ENCODE measurements around the gene HOXC12.

HOXC12 gene

DNA sequence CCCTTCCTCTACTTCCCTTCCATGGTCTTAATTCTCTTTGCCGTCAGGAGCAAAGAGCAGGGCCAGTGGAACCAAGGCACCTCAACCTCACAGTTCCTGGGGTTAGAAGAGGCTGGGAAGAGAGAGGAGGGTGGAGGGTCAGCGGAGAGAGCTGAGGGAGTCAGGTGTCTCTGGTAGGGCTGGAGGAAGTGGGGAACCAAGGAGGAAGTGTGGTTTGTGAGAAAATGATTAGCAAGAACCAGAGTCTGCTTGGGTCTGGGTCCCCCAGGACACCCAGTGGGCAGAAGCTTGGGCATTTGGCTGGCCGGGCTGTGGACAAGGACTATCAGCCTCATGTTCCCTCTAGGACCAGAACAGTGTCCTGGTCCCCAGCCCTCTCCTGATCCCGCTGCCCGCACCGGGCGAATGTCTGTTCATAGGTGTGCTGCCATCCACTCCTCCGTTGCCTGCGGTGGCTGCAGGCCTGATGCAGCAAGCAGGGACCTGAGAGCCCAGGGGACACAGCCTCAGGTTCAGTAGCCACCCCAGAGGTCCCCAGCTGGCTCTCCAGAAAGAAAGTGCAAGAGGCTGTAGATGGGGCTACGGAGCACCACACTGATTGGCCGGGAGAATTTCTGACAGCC, 2.3 kb downstream of the HOXC12 start:
- no peak for DNase-seq (ENCODE audit: low read depth)

GRCh38 chr12:53958128-53958527, 3.4 kb downstream of the HOXC12 start:
- no peak for DNase-seq (ENCODE audit: low read depth)

DNA sequence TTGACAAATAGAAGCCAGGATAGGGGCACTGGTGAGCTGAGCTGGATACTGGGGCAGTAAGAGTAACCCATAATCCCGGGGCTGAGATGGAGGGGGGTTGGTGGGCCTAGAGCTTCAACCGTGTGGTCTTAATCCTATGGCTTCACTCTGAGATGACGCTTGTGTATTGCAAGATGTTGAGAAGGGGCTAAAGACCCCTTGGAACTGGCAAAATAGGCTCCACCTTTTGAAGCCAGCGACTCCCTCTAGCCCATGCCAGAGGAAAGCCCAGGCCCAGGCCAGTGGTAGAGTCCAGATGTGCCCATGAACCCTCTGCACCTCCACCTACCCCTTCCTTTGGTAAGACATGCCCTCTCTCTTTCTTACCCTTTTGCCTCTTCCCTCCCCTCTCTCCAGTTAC, 4.6 kb downstream of the HOXC12 start:
- no peak for DNase-seq (ENCODE audit: low read depth)

DNA sequence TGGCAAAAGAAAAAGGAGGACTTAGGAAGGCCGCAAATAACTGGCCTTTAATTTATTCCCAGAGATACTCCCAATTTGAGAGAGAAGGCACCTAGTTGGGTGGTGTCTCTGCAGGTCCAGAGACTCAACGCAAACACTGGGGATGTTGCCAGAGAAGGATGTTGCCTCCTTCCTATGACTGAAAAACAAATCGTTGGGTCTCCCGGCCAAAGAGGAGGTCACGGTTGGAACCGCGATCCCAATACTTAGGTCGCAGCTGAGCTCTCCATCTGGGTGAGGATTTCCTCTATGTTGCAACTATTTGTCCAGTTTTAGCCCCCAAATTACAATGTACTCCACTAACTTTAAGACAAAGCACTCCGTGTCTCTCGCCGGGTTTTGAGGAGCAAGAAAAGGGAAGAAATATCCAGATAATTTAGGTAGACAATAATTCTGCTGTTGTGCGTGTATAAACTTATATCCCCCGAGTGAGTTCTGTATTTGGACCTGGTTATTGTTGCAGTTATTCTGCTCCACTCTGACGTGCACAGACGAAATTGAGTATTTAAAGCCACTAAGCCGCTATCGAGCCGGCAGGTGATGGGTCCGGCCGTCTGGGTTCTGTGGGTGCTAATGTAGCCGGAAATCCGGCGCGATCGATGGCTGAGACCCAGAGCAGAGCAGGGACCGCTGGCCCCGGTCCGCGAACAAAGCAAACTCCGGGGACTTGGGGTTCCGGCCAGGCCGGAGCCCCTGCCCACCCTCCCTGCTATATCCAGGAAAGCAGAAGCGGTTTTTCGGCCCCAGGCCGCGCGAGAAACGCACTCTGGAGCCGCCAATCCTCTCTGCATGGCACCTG, 5.7 kb downstream of the HOXC12 start:
- DNase-seq (ENCODE audit: low read depth) = no peak

DNA sequence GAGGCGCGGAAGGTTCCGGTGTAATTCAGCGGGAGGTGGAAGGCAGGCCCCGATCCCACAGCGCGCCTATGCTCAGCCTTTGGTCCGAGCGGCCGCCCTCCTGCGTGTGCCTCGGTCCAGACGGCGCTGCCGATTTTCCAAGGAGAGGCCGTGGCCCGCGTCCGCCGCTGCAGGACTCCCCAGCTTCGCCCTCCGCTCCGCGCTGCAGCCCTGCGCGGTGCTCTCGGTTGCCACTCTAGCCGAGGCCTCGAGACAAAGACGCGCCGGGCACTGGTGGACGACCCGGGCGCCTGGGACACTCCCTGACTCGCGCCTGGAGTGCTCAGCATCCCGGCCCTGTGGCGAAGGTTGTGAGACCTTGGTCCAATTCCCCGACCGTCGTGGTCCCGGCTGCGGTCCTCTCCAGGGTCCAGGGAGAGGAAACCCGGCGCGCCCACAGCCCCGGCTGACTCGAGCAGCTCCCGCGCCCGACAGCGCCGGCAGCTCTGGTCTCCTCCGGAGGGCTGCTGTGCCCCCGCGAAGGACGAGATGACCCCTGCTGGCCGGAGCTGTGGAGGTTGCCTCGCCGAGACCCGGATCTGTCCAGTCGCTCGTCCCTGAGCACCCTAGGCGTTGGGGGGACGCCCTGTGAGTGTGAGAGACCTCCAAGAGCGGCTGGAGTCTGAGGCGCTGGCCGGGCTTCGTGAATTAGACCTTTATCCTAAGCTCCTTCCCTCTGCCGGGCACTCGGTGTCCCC, 6.5 kb downstream of the HOXC12 start:
- DNase-seq (ENCODE audit: low read depth) = no peak

DNA sequence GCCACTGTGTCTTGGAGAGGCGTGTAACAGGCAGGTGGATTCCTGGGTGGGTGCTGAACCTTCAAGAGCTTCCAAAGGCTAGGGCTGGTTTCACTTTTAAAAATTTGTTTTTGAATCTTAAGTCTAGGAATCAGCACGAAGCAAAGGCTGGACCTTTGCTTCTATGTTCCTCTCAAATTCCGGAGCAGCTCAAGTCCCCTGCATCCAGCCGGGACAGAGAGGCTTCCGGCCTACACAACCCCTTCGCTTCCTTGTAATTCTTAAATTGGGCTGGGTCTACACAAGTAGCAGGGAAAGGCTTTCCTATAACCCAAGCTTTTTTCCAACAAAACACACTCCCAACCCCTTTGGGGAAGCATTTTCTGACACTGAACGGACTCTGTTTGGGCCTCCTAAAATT, 8.3 kb downstream of the HOXC12 start:
- no peak for DNase-seq (ENCODE audit: low read depth)

DNA sequence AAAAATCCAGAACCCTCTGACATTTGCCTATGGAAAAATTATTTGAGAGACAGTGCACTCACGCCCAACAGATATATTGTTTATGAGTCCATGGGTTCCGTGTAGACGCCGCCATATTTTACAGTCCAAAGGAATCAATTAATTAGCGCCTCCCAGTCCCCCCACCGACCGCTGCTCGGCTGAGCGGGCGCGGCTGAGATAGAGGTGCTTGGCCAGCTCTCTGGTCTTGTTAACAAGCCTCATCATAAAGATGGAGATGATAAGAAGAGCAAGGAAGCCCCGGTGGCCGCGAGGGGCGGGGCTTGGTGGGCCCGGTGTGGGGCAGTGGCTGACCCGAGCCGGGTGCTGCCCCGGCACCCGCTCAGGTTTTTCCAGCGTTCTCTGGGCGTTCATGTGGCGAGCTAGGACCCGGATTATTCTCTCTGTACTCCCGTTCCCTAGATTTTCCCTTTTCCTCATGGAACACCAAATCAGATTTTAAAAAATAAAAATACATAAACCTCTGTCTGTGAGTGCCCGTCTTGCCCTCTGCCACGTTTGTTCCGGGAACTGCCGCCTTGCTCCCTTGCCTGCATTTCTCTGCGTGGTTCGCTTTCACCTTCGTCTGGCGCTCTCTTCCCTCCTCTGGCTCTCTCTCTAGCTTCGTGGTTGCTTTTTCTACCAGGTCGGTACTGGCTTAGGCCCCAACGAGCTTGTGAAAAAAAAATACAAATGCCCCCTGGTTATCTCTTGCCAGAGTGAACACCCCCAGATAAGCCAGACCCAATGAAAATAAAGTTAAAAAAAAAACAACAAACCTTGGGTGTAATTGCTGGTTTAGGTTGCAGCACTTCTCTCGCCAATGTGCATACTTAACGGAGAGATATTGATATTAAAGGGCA, 9.0 kb downstream of the HOXC12 start:
- no peak for DNase-seq (ENCODE audit: low read depth)

DNA sequence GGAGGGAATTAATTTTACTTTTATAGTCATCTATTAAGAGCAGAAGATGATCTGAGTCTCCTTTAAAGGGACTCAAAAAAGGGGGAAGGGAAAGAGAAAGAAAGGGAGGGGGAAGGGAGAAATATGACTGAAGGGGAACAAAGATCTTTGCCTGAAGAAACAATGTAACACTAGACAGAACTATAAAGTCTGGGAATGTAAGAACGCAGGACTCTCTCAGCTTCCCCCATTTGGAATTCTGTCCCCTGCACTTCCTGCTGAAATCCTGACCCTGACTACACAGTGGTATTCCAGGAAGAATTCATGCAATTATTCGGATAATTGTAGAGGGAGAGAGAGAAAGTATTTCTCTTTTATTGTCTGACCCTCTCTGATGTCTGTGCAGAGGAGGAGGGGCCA, 9.6 kb downstream of the HOXC12 start:
- no peak for DNase-seq (ENCODE audit: low read depth)

DNA sequence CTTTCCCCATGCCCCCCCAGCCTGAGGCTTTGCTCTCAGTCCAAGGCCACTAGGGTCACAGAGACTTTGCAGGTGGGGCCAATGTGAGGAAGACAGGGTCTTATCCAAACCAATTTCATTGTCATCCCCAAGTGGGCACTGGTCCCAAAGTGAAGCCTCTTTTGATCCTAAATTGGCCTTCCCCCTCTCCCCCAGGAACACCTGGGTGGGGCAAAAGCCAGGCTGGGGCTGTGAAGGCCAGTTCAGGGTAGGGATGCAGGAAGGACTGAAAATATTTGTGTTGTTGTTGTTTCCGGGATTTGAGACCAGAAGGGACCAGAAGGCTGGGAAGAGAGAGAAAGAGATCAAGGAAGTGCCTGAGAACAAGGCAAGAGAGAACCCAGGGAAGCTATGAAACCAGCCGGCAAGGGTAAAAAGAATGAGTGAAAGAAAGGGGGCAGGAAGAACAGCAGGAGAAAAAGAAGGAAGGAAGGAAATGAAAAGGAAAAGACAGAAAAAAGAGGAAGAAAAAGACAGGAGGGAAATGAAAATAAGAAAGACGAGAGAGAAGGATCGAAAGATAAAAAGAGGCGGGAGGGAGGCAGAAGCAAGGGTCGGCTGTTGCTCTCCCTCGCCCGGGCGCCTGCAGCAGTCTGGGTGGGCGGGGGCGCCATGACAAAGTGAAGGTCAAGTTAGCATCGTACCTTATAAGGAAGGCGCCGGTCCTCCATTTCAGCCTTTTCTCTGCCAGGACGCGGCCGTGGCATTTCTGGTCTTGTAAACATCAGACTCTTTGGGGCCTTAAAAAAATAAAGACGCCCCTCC, 10.8 kb downstream of the HOXC12 start:
- no peak for DNase-seq (ENCODE audit: low read depth)

DNA sequence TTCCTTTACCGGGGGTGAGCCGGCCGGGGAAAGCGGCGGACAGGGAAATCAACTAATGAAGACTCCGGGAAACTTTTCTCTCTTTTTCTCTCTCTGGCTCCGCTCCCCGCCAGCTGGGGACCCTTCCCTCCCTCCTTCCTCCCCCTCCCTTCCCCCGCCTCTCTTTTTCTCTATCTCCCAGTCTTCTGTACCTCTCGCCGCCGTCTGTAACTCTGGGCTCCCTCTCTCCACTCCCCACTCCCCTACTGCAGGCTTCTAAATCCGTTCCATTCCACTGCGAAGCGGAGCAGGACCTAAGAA, 11.3 kb downstream of the HOXC12 start:
- DNase-seq (ENCODE audit: low read depth) = no peak

GRCh38 chr12:53966385-53967133, 11.9 kb downstream of the HOXC12 start:
- no peak for DNase-seq (ENCODE audit: low read depth)

- DNase-seq (ENCODE audit: low read depth) = no peak
These were observed 12.8 kb downstream of the HOXC12 start for GRCh38 chr12:53967421-53967925.

DNA sequence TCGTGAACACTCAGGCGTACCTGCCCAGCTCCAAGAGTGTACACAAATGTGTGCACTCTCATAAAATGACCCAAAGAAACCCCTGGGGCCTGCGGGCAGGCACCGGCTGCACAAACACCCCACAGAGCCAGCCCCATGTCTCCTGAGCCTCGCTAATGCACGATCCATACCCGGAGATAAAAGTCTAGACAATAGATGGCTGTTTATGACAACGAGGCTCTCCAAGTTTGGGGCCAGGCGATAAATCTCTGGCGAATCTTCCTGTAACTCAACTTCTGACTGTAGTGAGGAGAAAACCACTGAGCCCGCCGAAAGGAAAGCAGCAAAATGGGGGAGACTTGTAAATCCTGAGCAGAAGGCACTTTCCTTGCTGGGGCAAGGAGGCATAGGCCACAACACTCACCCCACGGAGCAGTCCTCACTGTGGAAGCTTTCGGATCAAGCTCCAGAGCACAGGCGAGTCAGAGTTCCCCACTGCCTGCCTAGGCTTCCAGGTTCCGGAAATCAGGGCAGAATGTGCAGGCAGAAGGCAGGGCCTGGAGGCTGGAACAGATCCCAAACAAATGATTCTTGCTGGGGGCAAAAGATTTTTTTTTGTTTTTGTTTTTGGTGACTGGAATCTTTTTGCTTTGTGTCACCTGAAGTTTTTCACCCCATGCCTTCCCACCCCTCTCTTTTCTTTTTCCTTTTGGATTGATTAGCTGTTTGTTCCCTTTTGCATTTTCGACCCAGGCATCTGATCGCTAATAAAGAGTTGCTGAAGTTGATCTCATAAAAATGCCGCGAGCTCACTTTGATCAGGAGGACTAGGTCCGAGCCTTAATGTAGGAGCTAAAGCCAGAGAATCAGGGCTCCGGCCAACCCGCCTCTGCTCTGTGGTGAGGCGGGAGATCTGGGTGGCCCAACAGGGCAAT, 13.8 kb downstream of the HOXC12 start:
- DNase-seq (ENCODE audit: low read depth) = no peak

DNA sequence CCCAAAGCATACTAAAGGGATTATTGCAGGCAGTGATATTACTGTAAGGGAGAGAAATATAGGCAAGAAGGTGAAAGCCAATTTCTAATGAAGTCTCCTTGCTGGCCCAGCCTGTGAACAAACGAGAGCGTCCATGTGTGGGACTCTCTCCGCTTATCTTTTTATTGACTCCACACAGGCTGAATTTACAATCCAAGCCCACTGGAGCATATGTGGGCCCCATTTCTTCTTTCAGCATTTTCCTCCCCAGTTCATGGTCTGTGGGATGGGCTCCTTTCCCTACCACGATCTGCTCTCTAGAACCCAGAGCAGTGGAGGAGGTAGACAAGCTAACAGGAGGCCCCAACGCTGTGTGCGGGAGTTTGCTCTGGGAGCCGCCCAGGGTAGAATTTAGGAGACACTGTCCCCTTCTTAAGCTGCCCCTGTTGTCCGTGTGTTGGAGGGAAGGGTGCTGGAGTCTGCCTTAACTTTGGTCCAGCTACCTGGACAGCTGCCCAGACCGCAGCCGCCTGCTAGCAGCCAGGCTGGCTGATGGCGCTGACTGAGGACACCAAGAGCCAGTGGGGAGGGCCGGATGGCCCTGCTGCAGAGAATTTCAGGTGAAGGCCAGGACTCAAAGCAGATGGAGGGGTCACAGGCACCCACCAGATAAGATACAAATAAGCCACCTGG, 15.0 kb downstream of the HOXC12 start:
- DNase-seq (ENCODE audit: low read depth) = no peak

DNA sequence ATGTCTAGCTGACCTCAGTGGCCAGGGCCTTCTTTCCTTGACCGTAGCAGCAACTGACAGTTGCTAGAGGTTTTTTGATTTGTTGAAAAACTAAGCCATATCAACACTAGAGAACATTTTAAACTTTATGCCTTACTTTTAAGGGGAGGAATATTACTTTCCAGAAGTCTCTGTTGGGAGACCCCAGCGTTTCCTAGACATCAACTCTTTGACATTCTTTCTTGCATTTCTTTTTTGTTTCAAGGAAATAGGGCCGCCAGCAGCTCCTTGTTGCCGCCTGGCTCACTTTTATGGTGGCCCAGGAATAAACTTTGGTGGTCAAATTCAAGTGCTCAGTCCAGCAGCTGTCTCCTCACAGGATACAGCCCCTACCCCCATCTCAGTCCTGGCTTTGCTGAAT, 15.7 kb downstream of the HOXC12 start:
- no peak for DNase-seq (ENCODE audit: low read depth)

- DNase-seq (ENCODE audit: low read depth) = no peak
These were observed 16.4 kb downstream of the HOXC12 start for GRCh38 chr12:53971129-53971528.

DNA sequence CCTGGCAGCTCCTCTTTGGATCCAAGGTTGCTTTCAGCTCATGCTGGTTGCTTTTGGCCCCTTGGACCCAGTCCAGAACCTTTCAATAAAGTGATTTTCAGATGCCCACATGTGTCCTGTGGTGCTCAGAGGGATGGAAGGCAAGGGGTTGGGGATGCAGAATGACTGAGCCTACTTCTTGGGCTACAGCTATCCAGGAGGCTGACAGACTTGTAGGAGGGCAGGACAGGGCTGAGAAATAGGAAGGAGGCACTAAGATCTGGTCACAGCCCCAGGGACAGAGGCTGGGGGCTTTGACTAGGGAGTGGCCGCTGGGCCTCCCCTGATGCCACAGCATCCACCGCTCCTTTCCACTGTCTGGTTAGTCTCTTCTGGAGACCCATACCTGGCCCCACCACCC, 17.0 kb downstream of the HOXC12 start:
- DNase-seq (ENCODE audit: low read depth) = no peak

DNA sequence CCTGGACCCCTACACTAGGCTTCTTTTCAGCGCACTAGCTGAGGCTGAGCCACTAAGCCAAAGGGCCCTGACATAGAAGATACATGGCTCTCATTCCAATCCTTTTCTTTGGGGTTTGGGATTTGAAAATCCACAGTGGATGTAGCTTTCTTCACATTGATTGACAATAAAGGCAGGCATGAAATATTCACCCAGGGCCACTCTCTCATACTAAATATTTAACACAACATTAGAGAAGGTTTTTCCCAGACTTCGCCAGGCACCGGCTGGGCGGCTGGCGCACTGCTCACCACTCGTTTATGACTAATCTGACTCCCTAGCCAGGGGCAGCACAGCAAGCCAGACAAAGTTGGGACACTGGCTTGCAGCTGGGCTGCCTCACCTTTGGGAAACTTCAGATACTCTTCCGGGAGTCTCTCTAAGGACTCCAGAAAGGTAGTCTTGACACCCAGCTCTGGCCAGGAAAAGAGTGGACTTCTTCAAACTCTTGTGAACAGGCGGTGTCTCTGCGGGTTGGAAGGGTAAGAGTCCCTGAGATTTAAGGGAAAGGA, 17.5 kb downstream of the HOXC12 start:
- no peak for DNase-seq (ENCODE audit: low read depth)

Measured in fibroblast of gingiva (primary cell).